A673 (cell line): ENCODE results near the gene ADAM12.

Experiments used
- CTCF ChIP-seq: fragments of 300-800, 200-600 bp; sonication (generic); conservative IDR thresholded peaks from 2 replicates; pipeline ENCODE4 v1.5.1; 2017; ENCODE audit warnings: low read depth, mild to moderate bottlenecking, antibody characterized with exemption, low read length, moderate library complexity, mixed read lengths
- EZH2 ChIP-seq: fragments of 200-600 bp; sonication (generic); IDR thresholded peaks from 2 replicates; pipeline ENCODE4 v1.6.1; 2017; ENCODE audit warnings: borderline replicate concordance, low read depth, mild to moderate bottlenecking, mixed read lengths, antibody characterized with exemption, low read length; ENCODE audit not compliant: poor library complexity, severe bottlenecking

- TF ChIP-seq CTCF = no peak
- TF ChIP-seq EZH2 = no peak
Observed at GRCh38 chr10:126394948-126395347, 6.7 kb upstream of the ADAM12 start.
